ENCODE measurements around the gene GMDS.

DNA sequence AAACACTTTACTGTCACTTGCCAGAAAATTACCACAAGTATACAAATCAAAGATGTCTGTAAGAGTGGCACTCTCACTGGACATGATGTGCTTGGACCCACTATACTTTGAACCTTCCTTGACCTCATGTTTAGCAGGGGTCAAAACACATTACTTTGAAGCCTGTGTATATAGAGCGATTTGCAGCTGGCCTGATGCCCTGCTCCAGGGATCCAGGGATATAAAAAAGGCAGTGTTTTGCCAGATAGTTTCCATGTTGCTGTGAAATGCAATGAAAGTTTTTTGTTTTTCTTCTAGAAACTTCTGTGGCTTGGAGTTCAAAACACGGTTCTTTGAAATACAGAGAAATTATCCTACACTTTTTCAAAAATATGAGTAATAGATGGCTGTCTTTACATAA, 470.0 kb downstream of the GMDS start:
- TF ChIP-seq PRDM15 (CRISPR knock-in tag; IDR thresholded peaks at IDR 0.05) (no peak), ELF4 (CRISPR knock-in tag; IDR thresholded peaks at IDR 0.05; ENCODE audit: low read depth) (no peak), ZNF416 (CRISPR knock-in tag; IDR thresholded peaks at IDR 0.05) (no peak), NR3C1 (CRISPR knock-in tag; conservative IDR thresholded peaks at IDR 0.05; ENCODE audit: low read depth) (no peak), CREM (CRISPR knock-in tag; IDR thresholded peaks at IDR 0.05) (no peak), ESRRA (CRISPR knock-in tag; IDR thresholded peaks at IDR 0.05; ENCODE audit: borderline replicate concordance) (no peak), ZBTB21 (CRISPR knock-in tag; IDR thresholded peaks at IDR 0.05; ENCODE audit: borderline replicate concordance) (no peak)
- TF ChIP-seq, protein P1, sequence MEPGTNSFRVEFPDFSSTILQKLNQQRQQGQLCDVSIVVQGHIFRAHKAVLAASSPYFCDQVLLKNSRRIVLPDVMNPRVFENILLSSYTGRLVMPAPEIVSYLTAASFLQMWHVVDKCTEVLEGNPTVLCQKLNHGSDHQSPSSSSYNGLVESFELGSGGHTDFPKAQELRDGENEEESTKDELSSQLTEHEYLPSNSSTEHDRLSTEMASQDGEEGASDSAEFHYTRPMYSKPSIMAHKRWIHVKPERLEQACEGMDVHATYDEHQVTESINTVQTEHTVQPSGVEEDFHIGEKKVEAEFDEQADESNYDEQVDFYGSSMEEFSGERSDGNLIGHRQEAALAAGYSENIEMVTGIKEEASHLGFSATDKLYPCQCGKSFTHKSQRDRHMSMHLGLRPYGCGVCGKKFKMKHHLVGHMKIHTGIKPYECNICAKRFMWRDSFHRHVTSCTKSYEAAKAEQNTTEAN (CRISPR knock-in tag; IDR thresholded peaks at IDR 0.05) = no peak
- TF ChIP-seq, protein P2, sequence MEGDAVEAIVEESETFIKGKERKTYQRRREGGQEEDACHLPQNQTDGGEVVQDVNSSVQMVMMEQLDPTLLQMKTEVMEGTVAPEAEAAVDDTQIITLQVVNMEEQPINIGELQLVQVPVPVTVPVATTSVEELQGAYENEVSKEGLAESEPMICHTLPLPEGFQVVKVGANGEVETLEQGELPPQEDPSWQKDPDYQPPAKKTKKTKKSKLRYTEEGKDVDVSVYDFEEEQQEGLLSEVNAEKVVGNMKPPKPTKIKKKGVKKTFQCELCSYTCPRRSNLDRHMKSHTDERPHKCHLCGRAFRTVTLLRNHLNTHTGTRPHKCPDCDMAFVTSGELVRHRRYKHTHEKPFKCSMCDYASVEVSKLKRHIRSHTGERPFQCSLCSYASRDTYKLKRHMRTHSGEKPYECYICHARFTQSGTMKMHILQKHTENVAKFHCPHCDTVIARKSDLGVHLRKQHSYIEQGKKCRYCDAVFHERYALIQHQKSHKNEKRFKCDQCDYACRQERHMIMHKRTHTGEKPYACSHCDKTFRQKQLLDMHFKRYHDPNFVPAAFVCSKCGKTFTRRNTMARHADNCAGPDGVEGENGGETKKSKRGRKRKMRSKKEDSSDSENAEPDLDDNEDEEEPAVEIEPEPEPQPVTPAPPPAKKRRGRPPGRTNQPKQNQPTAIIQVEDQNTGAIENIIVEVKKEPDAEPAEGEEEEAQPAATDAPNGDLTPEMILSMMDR (IDR thresholded peaks at IDR 0.05) = no peak
- TF ChIP-seq, protein P3, sequence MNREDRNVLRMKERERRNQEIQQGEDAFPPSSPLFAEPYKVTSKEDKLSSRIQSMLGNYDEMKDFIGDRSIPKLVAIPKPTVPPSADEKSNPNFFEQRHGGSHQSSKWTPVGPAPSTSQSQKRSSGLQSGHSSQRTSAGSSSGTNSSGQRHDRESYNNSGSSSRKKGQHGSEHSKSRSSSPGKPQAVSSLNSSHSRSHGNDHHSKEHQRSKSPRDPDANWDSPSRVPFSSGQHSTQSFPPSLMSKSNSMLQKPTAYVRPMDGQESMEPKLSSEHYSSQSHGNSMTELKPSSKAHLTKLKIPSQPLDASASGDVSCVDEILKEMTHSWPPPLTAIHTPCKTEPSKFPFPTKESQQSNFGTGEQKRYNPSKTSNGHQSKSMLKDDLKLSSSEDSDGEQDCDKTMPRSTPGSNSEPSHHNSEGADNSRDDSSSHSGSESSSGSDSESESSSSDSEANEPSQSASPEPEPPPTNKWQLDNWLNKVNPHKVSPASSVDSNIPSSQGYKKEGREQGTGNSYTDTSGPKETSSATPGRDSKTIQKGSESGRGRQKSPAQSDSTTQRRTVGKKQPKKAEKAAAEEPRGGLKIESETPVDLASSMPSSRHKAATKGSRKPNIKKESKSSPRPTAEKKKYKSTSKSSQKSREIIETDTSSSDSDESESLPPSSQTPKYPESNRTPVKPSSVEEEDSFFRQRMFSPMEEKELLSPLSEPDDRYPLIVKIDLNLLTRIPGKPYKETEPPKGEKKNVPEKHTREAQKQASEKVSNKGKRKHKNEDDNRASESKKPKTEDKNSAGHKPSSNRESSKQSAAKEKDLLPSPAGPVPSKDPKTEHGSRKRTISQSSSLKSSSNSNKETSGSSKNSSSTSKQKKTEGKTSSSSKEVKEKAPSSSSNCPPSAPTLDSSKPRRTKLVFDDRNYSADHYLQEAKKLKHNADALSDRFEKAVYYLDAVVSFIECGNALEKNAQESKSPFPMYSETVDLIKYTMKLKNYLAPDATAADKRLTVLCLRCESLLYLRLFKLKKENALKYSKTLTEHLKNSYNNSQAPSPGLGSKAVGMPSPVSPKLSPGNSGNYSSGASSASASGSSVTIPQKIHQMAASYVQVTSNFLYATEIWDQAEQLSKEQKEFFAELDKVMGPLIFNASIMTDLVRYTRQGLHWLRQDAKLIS (CRISPR knock-in tag; IDR thresholded peaks at IDR 0.05; ENCODE audit: borderline replicate concordance) = no peak

Measured in WTC11 (cell line).